Mesenteric fat pad (tissue), 1 donor: ENCODE data around the gene FOXN1. TPM values are rescaled to one million over a fixed set of nuclear protein-coding genes. Genes with fewer than 3 reads are reported as not detected.

Experiments
- DNase-seq: peaks from one replicate; pipeline ENCODE4 v3.0.0-alpha.2; 2020; ENCODE audit warnings: low spot score
- total RNA-seq: library from RNA; stranded (reverse); fragmentation: NEBNext Ultra II Directional; extraction: Animal tissue kit (Norgen Biotek cat#: 25700); gene quantifications from one replicate; pipeline ENCODE4 v1.2.1, GENCODE V29; 2021
- donor health status: DM: yes; HTN: yes; CAD: no.

The FOXN1 gene
- total RNA-seq, 1 donor from 2014 or later: not detected

- DNase-seq: no peak
Measured at GRCh38 chr17:28523876-28524275, 17.7 kb downstream of the FOXN1 start.

GRCh38 chr17:28524476-28525424 lies 18.6 kb downstream of the FOXN1 start:
- no peak for DNase-seq

GRCh38 chr17:28526381-28526780 lies 20.2 kb downstream of the FOXN1 start:
- no peak for DNase-seq

GRCh38 chr17:28527181-28527681 lies 21.1 kb downstream of the FOXN1 start:
- no peak for DNase-seq

- no peak for DNase-seq
Measured at GRCh38 chr17:28527859-28528258, 21.7 kb downstream of the FOXN1 start.

GRCh38 chr17:28528327-28529012 lies 22.3 kb downstream of the FOXN1 start:
- DNase-seq: no peak

- DNase-seq: no peak
Measured at GRCh38 chr17:28529013-28529400, 22.9 kb downstream of the FOXN1 start.

- DNase-seq: no peak
Measured at GRCh38 chr17:28530250-28530649, 24.1 kb downstream of the FOXN1 start.

GRCh38 chr17:28530926-28531325 lies 24.8 kb downstream of the FOXN1 start:
- DNase-seq: no peak

- no peak for DNase-seq
Measured at GRCh38 chr17:28532050-28532960, 26.2 kb downstream of the FOXN1 start.

- no peak for DNase-seq
Measured at GRCh38 chr17:28533091-28533807, 27.1 kb downstream of the FOXN1 start.

GRCh38 chr17:28534740-28535375 lies 28.7 kb downstream of the FOXN1 start:
- DNase-seq: no peak

GRCh38 chr17:28536532-28537218 lies 30.5 kb downstream of the FOXN1 start:
- DNase-seq: no peak

GRCh38 chr17:28537219-28537610 lies 31.1 kb downstream of the FOXN1 start:
- no peak for DNase-seq

- no peak for DNase-seq
Measured at GRCh38 chr17:28538296-28538895, 32.2 kb downstream of the FOXN1 start.

GRCh38 chr17:28540231-28540630 lies 34.1 kb downstream of the FOXN1 start:
- no peak for DNase-seq

GRCh38 chr17:28541439-28541838 lies 35.3 kb downstream of the FOXN1 start:
- DNase-seq: no peak

- no peak for DNase-seq
Measured at GRCh38 chr17:28544402-28545140, 38.4 kb downstream of the FOXN1 start.
